K562 (cell line): ENCODE measurements around the gene PARP14. TPM values are rescaled to one million over a fixed set of nuclear protein-coding genes. Genes with fewer than 3 reads are reported as not detected.
"Not testable (repeated sequence)": the region's sequence is repeated elsewhere in the genome, so short reads cannot be mapped to it uniquely, and the experiment has no call there.

Experiments used
- ATAC-seq: fragments of 200-7000 bp; cut with Tn5 transposase; 3 replicates; pipeline ENCODE4 v1.9.1; 2020; ENCODE audit warnings: moderate library complexity
- BruUV-seq: library from RNA; stranded (reverse); fragments of 400-500 nt; replicated peaks from 2 replicates; lab custom pipeline; 2021; lab: Mats Ljungman, UMichigan
- CTCF ChIA-PET: fragments of 300-600 bp; formaldehyde crosslinking; extraction: SDS; loops from one replicate; lab custom pipeline; 2021; ENCODE audit warnings: low intra/inter-chr PET ratio; lab: Yijun Ruan, JAX
- POLR2A ChIA-PET: fragments of 300-600, 350-650 bp; sonication (Branson Sonifier 250); formaldehyde crosslinking; extraction: SDS; loops from one replicate; lab custom pipeline; 2021; ENCODE audit warnings: antibody characterized with exemption, inconsistent platforms; lab: Yijun Ruan, JAX
- DNase-seq, 4 experiments: peaks; one replicate each; pipeline versions ENCODE4 v3.0.0 to v3.0.0-alpha.2; 2011 to 2018; ENCODE audit warnings: low spot score in 3 of 4, mixed read lengths in 3 of 4; ENCODE audit errors: extremely low read depth in 1 of 4
- FAIRE-seq: peaks from 2 replicates; lab custom pipeline; 2011; peaks lifted over from hg19 to GRCh38; lab: Jason Lieb, UNC
- H2AFZ ChIP-seq: 2 replicates; pipeline ENCODE4 v1.6.0; 2011; ENCODE audit warnings: low read depth, low read length, control low read depth, inconsistent platforms
- H3K27ac ChIP-seq: fragments of 200-600 bp; 3 replicates; pipeline ENCODE4 v1.8.0; 2011; ENCODE audit warnings: low read depth, mild to moderate bottlenecking, control low read depth, inconsistent platforms, low read length, moderate library complexity, mixed read lengths; ENCODE audit errors: extremely low read depth
- H3K27me3 ChIP-seq, 2 experiments: fragments of 300-600 bp in 1 of 2; 2 replicates in 1 of 2; 3 replicates in 1 of 2; pipeline versions ENCODE4 v1.6.0 to v1.8.0; 2011; ENCODE audit warnings: inconsistent platforms in 2 of 2, low read length in 2 of 2, mild to moderate bottlenecking in 1 of 2, mixed read lengths in 1 of 2, moderate library complexity in 1 of 2; ENCODE audit not compliant: control insufficient read depth in 2 of 2, insufficient read depth in 2 of 2
- H3K36me3 ChIP-seq: fragments of 300-600 bp; 3 replicates; pipeline ENCODE4 v1.8.0; 2011; ENCODE audit warnings: mild to moderate bottlenecking, low read length, inconsistent platforms; ENCODE audit not compliant: control insufficient read depth, insufficient read depth
- H3K4me1 ChIP-seq, 2 experiments: fragments of 200-600 bp in 1 of 2; replicated peaks in 1 of 2; 2 replicates in 1 of 2; 3 replicates in 1 of 2; pipeline versions ENCODE4 v1.5.1 to v1.8.0; 2011; ENCODE audit warnings: inconsistent platforms in 2 of 2, low read length in 2 of 2, mild to moderate bottlenecking in 1 of 2, mixed read lengths in 1 of 2, moderate library complexity in 1 of 2; ENCODE audit not compliant: control insufficient read depth in 2 of 2, insufficient read depth in 2 of 2
- H3K4me2 ChIP-seq: 2 replicates; pipeline ENCODE4 v1.6.1; 2011; ENCODE audit warnings: low read length, control low read depth, inconsistent platforms, mixed read lengths; ENCODE audit not compliant: insufficient read depth
- H3K4me3 ChIP-seq: fragments of 200-600 bp; sonication (generic), shearing (Covaris generic); 2 replicates; pipeline ENCODE4 v1.5.1; 2016; ENCODE audit warnings: control low read depth, inconsistent platforms
- H3K79me2 ChIP-seq: fragments of 200-600 bp; 3 replicates; pipeline ENCODE4 v1.8.0; 2011; ENCODE audit warnings: low read length, inconsistent platforms; ENCODE audit not compliant: control insufficient read depth, insufficient read depth
- H3K9ac ChIP-seq, 2 experiments: 2 replicates each; pipeline versions ENCODE4 v1.6.0 to v1.6.1; 2011; ENCODE audit warnings: low read depth in 2 of 2, low read length in 2 of 2, control low read depth in 1 of 2, inconsistent platforms in 1 of 2, mild to moderate bottlenecking in 1 of 2, mixed read lengths in 1 of 2; ENCODE audit not compliant: insufficient read depth in 1 of 2
- H3K9me1 ChIP-seq: one replicate; pipeline ENCODE4 v1.6.0; 2011; ENCODE audit warnings: inconsistent platforms, mild to moderate bottlenecking, low read length, moderate library complexity; ENCODE audit not compliant: control insufficient read depth, insufficient read depth
- H3K9me3 ChIP-seq: replicated peaks from 2 replicates; pipeline ENCODE4 v1.5.1; 2011; ENCODE audit warnings: low read depth, low read length, inconsistent platforms; ENCODE audit not compliant: control insufficient read depth, insufficient read depth
- H4K20me1 ChIP-seq: replicated peaks from 2 replicates; pipeline ENCODE4 v1.6.1; 2011; ENCODE audit warnings: low read length, inconsistent platforms, mixed read lengths; ENCODE audit not compliant: control insufficient read depth, insufficient read depth
- ZNF316 ChIP-seq: fragments of 450-650 bp; IDR thresholded peaks from 2 replicates; pipeline ENCODE4 v1.6.1; 2016
- WGBS: fragments of 100-300 bp; shearing (Covaris generic); methylation state at CpG from one replicate; pipeline ENCODE4 v1.1.6; 2016; ENCODE audit warnings: low coverage, mixed read lengths; ENCODE audit not compliant: insufficient coverage; ENCODE audit errors: missing lambda C conversion rate; 5-methylcytosine and 5-hydroxymethylcytosine counted together
- in situ Hi-C: fragments of 300-500 bp; cut with MboI; formaldehyde crosslinking; loops from 4 replicates; pipeline ENCODE4 v1.15.0; 2018; ENCODE audit warnings: inconsistent platforms, mixed read lengths
- intact Hi-C: fragments of 100-400 bp; cut with micrococcal nuclease; formaldehyde crosslinking; loops from 2 replicates; pipeline ENCODE4 v1.14.2; 2022
- polyA plus RNA-seq, 8 experiments: library from polyadenylated mRNA; depleted of rRNA in 4 of 8; stranded (reverse) in 5 of 8; unstranded in 3 of 8; fragments of >200 nt; fragmentation: Nextera tagmentation in 2 of 8; fragmentation: Illumina TruSeq in 1 of 8; extraction: Ambion mirVana in 2 of 8; extraction: Trizol in 1 of 8; gene quantifications; 2 replicates each; pipeline versions ENCODE4 v1.2.1 to v1.2.3, GENCODE V29; 2011 to 2014; ENCODE audit warnings: inconsistent platforms in 1 of 8, missing spikeins in 1 of 8
- total RNA-seq, 7 experiments: library from RNA; depleted of rRNA in 6 of 7; stranded (reverse); fragments of >200 nt in 6 of 7; fragmentation: Illumina TruSeq in 2 of 7; extraction: Trizol in 2 of 7; gene quantifications; 2 replicates each; pipeline versions ENCODE4 v1.2.1 to v1.2.3, GENCODE V29; 2011 to 2021; ENCODE audit warnings: low replicate concordance in 1 of 7

The PARP14 gene
- total and polyA plus RNA-seq, 9 of the 15 experiments (the other 6 are each of a cell fraction or from before 2014, with no cell fraction given) = 3.1 to 14.4 (median 9.0) TPM

GRCh38 chr3:122651233-122651907, 29.3 kb upstream of the PARP14 start:
- H3K36me3 ChIP-seq, H3K79me2 ChIP-seq, POLR2A ChIA-PET, H3K27me3 ChIP-seq, FAIRE-seq, H4K20me1 ChIP-seq, CTCF ChIA-PET, DNase-seq, in situ Hi-C loops, H3K9ac ChIP-seq, H3K9me1 ChIP-seq, H3K4me3 ChIP-seq, H3K9me3 ChIP-seq, H3K4me1 ChIP-seq, H3K27ac ChIP-seq, intact Hi-C loops, ATAC-seq, H3K4me2 ChIP-seq, BruUV-seq: not testable (repeated sequence)
- H2AFZ ChIP-seq = peak overlapping the region; percentile 38; the same call in 1 of the 2 replicates
- peak; percentile 13; the same call in 1 of the 2 replicates for TF ChIP-seq ZNF316
- 4% methylated on average over 10 of the region's 11 CpGs for WGBS

DNA sequence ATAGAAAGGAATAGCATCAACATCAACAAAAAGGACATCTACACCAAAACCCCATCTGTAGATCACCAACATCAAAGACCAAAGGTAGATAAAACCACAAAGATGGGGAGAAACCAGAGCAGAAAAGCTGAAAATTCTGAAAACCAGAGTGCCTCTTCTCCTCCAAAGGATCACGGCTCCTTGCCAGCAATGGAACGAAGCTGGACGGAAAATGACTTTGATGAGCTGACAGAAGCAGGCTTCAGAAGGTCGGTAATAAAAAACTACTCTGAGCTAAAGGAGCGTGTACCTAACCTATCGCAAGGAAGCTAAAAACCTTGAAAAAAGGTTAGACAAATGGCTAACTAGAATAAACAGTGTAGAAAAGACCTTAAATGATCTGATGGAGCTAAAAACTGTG, 28.7 kb upstream of the PARP14 start:
- DNase-seq, H3K27me3 ChIP-seq, FAIRE-seq, H3K36me3 ChIP-seq, POLR2A ChIA-PET, H3K9me3 ChIP-seq, BruUV-seq, H3K9ac ChIP-seq, H3K4me2 ChIP-seq, H4K20me1 ChIP-seq, H3K4me3 ChIP-seq, H3K79me2 ChIP-seq, ATAC-seq, H3K27ac ChIP-seq, in situ Hi-C loops, H2AFZ ChIP-seq, H3K9me1 ChIP-seq, H3K4me1 ChIP-seq, intact Hi-C loops, CTCF ChIA-PET: not testable (repeated sequence)
- 10% methylated on average over 6 of the region's 6 CpGs for WGBS

DNA sequence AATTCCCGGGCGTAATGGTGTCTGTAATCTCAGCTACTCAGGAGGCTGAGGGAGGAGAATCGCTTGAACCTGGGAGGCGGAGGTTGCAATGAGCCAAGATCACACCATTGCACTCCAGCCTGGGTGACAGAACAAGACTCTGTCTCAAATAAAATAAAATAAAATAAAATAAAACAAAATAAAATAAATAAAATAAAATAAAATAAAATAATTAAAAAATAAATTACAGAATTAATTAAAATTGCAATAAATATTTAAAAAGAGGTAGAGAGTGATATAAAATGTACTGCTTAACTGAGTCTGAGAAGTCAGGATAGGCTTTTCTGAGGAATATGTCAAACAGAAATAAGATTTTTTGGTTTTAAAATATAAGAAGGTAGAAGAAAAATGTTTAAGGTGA, 22.3 kb upstream of the PARP14 start:
- FAIRE-seq, H3K36me3 ChIP-seq, H3K4me3 ChIP-seq, intact Hi-C loops, H2AFZ ChIP-seq, H3K9me3 ChIP-seq, H3K4me2 ChIP-seq, in situ Hi-C loops, DNase-seq, H4K20me1 ChIP-seq, H3K9ac ChIP-seq, ATAC-seq, H3K4me1 ChIP-seq, H3K27me3 ChIP-seq, H3K79me2 ChIP-seq, BruUV-seq, H3K27ac ChIP-seq, H3K9me1 ChIP-seq: not testable (repeated sequence)
- CTCF ChIA-PET = interaction anchor here (0.7 kb wide), 1 partner anchor 21 kb away, joined by 3 read pairs; no protein-coding TSS in a partner anchor
- WGBS = 18% methylated on average over 4 of the region's 4 CpGs
- POLR2A ChIA-PET = interaction anchor here (0.6 to 0.7 kb wide), 2 partner anchors 26 to 30 kb away, joined by 3 read pairs; no protein-coding TSS in a partner anchor
